Mesenchymal stem cell (in vitro differentiated cells and primary cell): Measurements from ENCODE around the gene NOTUM.

Experiments
- DNase-seq: peaks from one replicate; pipeline ENCODE4 v3.0.0-alpha.2; 2013
- H2AFZ ChIP-seq: one replicate; pipeline ENCODE4 v1.6.1; 2013; ENCODE audit warnings: low read depth, mild to moderate bottlenecking, control low read depth, inconsistent platforms, low read length, moderate library complexity
- H2AK5ac ChIP-seq: 2 replicates; pipeline ENCODE4 v1.6.1; 2013; ENCODE audit warnings: low read length, moderate library complexity, mild to moderate bottlenecking, inconsistent platforms; ENCODE audit not compliant: severe bottlenecking
- H2BK120ac ChIP-seq: one replicate; pipeline ENCODE4 v1.6.1; 2013; ENCODE audit warnings: low read depth, mild to moderate bottlenecking, inconsistent platforms, low read length, moderate library complexity
- H2BK12ac ChIP-seq, 2 experiments: one replicate each; pipeline ENCODE4 v1.6.1; 2013; ENCODE audit warnings: inconsistent platforms in 2 of 2, low read length in 2 of 2, mild to moderate bottlenecking in 2 of 2, moderate library complexity in 2 of 2, control low read depth in 1 of 2
- H2BK15ac ChIP-seq: one replicate; pipeline ENCODE4 v1.6.1; 2013; ENCODE audit warnings: mild to moderate bottlenecking, low read depth, inconsistent platforms; ENCODE audit not compliant: poor library complexity, severe bottlenecking
- H2BK5ac ChIP-seq: 2 replicates; pipeline ENCODE4 v1.6.1; 2013; ENCODE audit warnings: low read depth, mild to moderate bottlenecking, low read length, control low read depth, inconsistent platforms; ENCODE audit not compliant: poor library complexity, severe bottlenecking
- H3K14ac ChIP-seq, 2 experiments: one replicate each; pipeline ENCODE4 v1.6.1; 2013; ENCODE audit warnings: inconsistent platforms in 2 of 2, low read length in 2 of 2, control low read depth in 1 of 2, mild to moderate bottlenecking in 1 of 2, moderate library complexity in 1 of 2
- H3K18ac ChIP-seq, 2 experiments: one replicate each; pipeline ENCODE4 v1.6.1; 2013; ENCODE audit warnings: inconsistent platforms in 2 of 2, low read length in 2 of 2, control low read depth in 1 of 2, low read depth in 1 of 2, mild to moderate bottlenecking in 1 of 2
- H3K23ac ChIP-seq, 2 experiments: one replicate each; pipeline ENCODE4 v1.6.1; 2013; ENCODE audit warnings: inconsistent platforms in 2 of 2, low read length in 2 of 2, mild to moderate bottlenecking in 2 of 2, moderate library complexity in 2 of 2, control low read depth in 1 of 2
- H3K27ac ChIP-seq: 2 replicates; pipeline ENCODE4 v1.5.1; 2013; ENCODE audit warnings: mild to moderate bottlenecking, moderate library complexity, low read length, control low read depth, inconsistent platforms; ENCODE audit not compliant: poor library complexity, severe bottlenecking
- H3K27me3 ChIP-seq, 2 experiments: 2 replicates each; pipeline versions ENCODE4 v1.6.1 to v1.7.0; 2013; ENCODE audit warnings: low read length in 2 of 2, mild to moderate bottlenecking in 2 of 2, moderate library complexity in 2 of 2, control low read depth in 1 of 2, inconsistent platforms in 1 of 2; ENCODE audit not compliant: control insufficient read depth in 1 of 2, insufficient read depth in 1 of 2
- H3K36me3 ChIP-seq, 2 experiments: 2 replicates each; pipeline versions ENCODE4 v1.6.1 to v1.7.0; 2013; ENCODE audit warnings: low read length in 2 of 2, control low read depth in 1 of 2, inconsistent platforms in 1 of 2, low read depth in 1 of 2, mild to moderate bottlenecking in 1 of 2; ENCODE audit not compliant: insufficient read depth in 2 of 2, control insufficient read depth in 1 of 2
- H3K4ac ChIP-seq, 2 experiments: one replicate each; pipeline ENCODE4 v1.6.1; 2013; ENCODE audit warnings: inconsistent platforms in 2 of 2, low read length in 2 of 2, mild to moderate bottlenecking in 2 of 2, moderate library complexity in 2 of 2, control low read depth in 1 of 2, low read depth in 1 of 2
- H3K4me1 ChIP-seq: 2 replicates; pipeline ENCODE4 v1.6.1; 2013; ENCODE audit warnings: low read depth, low read length, control low read depth; ENCODE audit not compliant: control insufficient read depth, insufficient read depth
- H3K4me2 ChIP-seq: 2 replicates; pipeline ENCODE4 v1.6.1; 2013; ENCODE audit warnings: low read length, mild to moderate bottlenecking, inconsistent platforms; ENCODE audit not compliant: poor library complexity, severe bottlenecking
- H3K4me3 ChIP-seq, 2 experiments: 2 replicates each; pipeline versions ENCODE4 v1.5.1 to v1.7.0; 2013; ENCODE audit warnings: low read length in 2 of 2, mild to moderate bottlenecking in 2 of 2, control low read depth in 1 of 2, low read depth in 1 of 2; ENCODE audit not compliant: insufficient read depth in 1 of 2
- H3K79me1 ChIP-seq: replicated peaks from 2 replicates; pipeline ENCODE4 v1.6.1; 2013; ENCODE audit warnings: mild to moderate bottlenecking, control low read depth, low read length, inconsistent platforms; ENCODE audit not compliant: poor library complexity, severe bottlenecking
- H3K9ac ChIP-seq: 2 replicates; pipeline ENCODE4 v1.7.0; 2013; ENCODE audit warnings: mild to moderate bottlenecking, low read length, moderate library complexity
- H3K9me3 ChIP-seq: 2 replicates; pipeline ENCODE4 v1.7.0; 2013; ENCODE audit warnings: mild to moderate bottlenecking, low read length; ENCODE audit not compliant: control insufficient read depth
- H4K8ac ChIP-seq: one replicate; pipeline ENCODE4 v1.6.1; 2013; ENCODE audit warnings: inconsistent platforms, mild to moderate bottlenecking, low read length, moderate library complexity
- H4K91ac ChIP-seq: one replicate; pipeline ENCODE4 v1.6.1; 2013; ENCODE audit warnings: mild to moderate bottlenecking, low read length, inconsistent platforms
- WGBS: methylation state at CpG from one replicate; pipeline ENCODE4 v1.1.7; 2013; ENCODE audit warnings: mixed read lengths; 5-methylcytosine and 5-hydroxymethylcytosine counted together

The NOTUM gene

GRCh38 chr17:81987161-81987770 is 26.3 kb upstream of the NOTUM start:
- DNase-seq, result no peak
- H2BK120ac ChIP-seq, result no peak overlapping the region
- H3K36me3 ChIP-seq, result peaks cover 36 to 78% of the 10 kb centered on the region in 2 experiments
- H3K27ac ChIP-seq, result no peak overlapping the region
- H3K79me1 ChIP-seq, result peaks cover 38% of the 10 kb centered on the region
- no peak overlapping the region for H3K4me2 ChIP-seq
- H3K23ac ChIP-seq, result no peak overlapping the region
- H2BK15ac ChIP-seq, result no peak overlapping the region
- no peak overlapping the region for H4K8ac ChIP-seq
- no peak overlapping the region for H3K9ac ChIP-seq
- H3K4ac ChIP-seq, result no peak overlapping the region
- no peak overlapping the region for H2BK12ac ChIP-seq
- no peak overlapping the region for H3K18ac ChIP-seq
- no peak overlapping the region for H2AK5ac ChIP-seq
- H3K27me3 ChIP-seq, result no peaks in the 10 kb centered on the region
- no peak overlapping the region for H3K4me3 ChIP-seq
- no peak overlapping the region for H2BK5ac ChIP-seq
- H4K91ac ChIP-seq, result no peak overlapping the region
- H3K9me3 ChIP-seq, result no peaks in the 10 kb centered on the region
- H2AFZ ChIP-seq, result no peak overlapping the region
- H3K14ac ChIP-seq, result no peak overlapping the region
- WGBS, result 97% methylated on average over 26 of the region's 26 CpGs
- peaks cover 25% of the 10 kb centered on the region for H3K4me1 ChIP-seq

GRCh38 chr17:81986606-81987005 is 25.6 kb upstream of the NOTUM start:
- Histone ChIP-seq H3K36me3 (peaks cover 37 to 73% of the 10 kb centered on the region in 2 experiments), H2BK12ac (no peak overlapping the region), H2BK5ac (no peak overlapping the region), H3K27me3 (no peaks in the 10 kb centered on the region), H3K4me2 (no peak overlapping the region), H2AK5ac (no peak overlapping the region), H4K8ac (no peak overlapping the region), H2BK120ac (no peak overlapping the region), H3K18ac (no peak overlapping the region), H3K4me1 (peaks cover 19% of the 10 kb centered on the region), H3K9me3 (no peaks in the 10 kb centered on the region), H3K79me1 (peaks cover 38% of the 10 kb centered on the region), H3K14ac (no peak overlapping the region), H3K23ac (no peak overlapping the region), H3K4me3 (no peak overlapping the region), H2AFZ (no peak overlapping the region), H3K4ac (no peak overlapping the region), H4K91ac (no peak overlapping the region), H2BK15ac (no peak overlapping the region), H3K27ac (no peak overlapping the region), H3K9ac (no peak overlapping the region)
- 98% methylated on average over 26 of the region's 26 CpGs for WGBS
- DNase-seq, result no peak

GRCh38 chr17:81984773-81985410 is 23.9 kb upstream of the NOTUM start:
- Histone ChIP-seq H3K36me3 (peaks cover 46 to 67% of the 10 kb centered on the region in 2 experiments), H3K9me3 (no peaks in the 10 kb centered on the region), H3K27me3 (no peaks in the 10 kb centered on the region), H2AK5ac (no peak overlapping the region), H3K79me1 (peaks cover 37% of the 10 kb centered on the region), H2BK5ac (no peak overlapping the region), H3K4me2 (no peak overlapping the region), H3K4ac (no peak overlapping the region), H3K4me3 (peak overlapping the region in 1 of 2 experiments; percentile 34), H3K23ac (no peak overlapping the region), H3K9ac (no peak overlapping the region), H2BK12ac (no peak overlapping the region), H4K8ac (peak overlapping the region; percentile 77), H3K18ac (no peak overlapping the region), H3K4me1 (peaks cover 10% of the 10 kb centered on the region), H3K14ac (no peak overlapping the region), H2BK15ac (no peak overlapping the region), H3K27ac (no peak overlapping the region), H4K91ac (peak overlapping the region; percentile 87), H2AFZ (no peak overlapping the region), H2BK120ac (no peak overlapping the region)
- no peak for DNase-seq
- WGBS, result 98% methylated on average over 20 of the region's 21 CpGs

DNA sequence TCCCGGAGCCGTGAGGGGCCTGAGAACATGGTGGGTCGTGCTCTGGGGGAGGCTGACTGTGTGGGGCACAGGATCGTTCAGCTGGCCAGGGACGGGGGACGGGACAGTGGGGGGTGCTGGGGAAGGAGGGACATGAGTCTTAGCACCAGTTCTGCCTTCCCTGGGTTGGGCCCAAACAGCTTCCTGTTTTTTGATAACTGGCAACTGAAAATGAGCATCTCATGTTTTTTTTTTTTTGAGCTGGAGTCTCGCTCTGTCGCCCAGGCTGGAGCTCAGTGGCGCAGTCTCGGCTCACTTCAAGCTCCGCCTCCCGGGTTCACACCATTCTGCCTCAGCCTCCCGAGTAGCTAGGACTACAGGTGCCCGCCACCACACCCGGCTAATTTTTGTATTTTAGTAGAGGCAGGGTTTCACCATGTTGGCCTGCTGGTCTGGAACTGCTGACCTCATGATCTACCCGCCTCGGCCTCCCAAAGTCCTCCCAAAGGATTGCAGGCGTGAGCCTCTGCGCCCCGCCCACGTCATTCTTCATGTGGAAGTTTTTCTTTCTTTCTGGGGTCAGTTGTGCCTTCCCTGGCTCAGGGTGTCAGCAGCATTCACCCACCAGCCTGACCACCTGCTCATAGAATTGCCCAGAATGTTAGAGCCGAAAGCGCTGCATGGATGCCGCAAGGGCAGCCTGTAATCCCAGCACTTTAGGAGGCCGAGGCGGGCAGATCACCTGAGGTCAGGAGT is 22.8 kb upstream of the NOTUM start:
- Histone ChIP-seq H3K4me1 (peaks cover 9% of the 10 kb centered on the region), H2AK5ac (no peak overlapping the region), H3K23ac (no peak overlapping the region), H3K4me2 (no peak overlapping the region), H3K14ac (no peak overlapping the region), H3K9me3 (no peaks in the 10 kb centered on the region), H2AFZ (no peak overlapping the region), H3K9ac (no peak overlapping the region), H2BK15ac (no peak overlapping the region), H3K18ac (no peak overlapping the region), H3K27me3 (no peaks in the 10 kb centered on the region), H3K4ac (no peak overlapping the region), H4K91ac (no peak overlapping the region), H3K4me3 (no peak overlapping the region), H2BK5ac (no peak overlapping the region), H2BK120ac (no peak overlapping the region), H3K36me3 (peaks cover 52 to 69% of the 10 kb centered on the region in 2 experiments), H3K27ac (no peak overlapping the region), H3K79me1 (peaks cover 41% of the 10 kb centered on the region), H2BK12ac (no peak overlapping the region), H4K8ac (no peak overlapping the region)
- DNase-seq, result no peak
- WGBS, result 96% methylated on average over 26 of the region's 26 CpGs
